Upper lobe of left lung (tissue), 6 donors: ENCODE results near the gene SIDT2. TPM values are rescaled to one million over a fixed set of nuclear protein-coding genes. Genes with fewer than 3 reads are reported as not detected.

Source experiments
- ATAC-seq, 2 donors: fragments of 200-7000 bp; cut with Tn5 transposase; one replicate each; pipeline ENCODE4 v1.9.1; 2022; ENCODE audit warnings: mild to moderate bottlenecking in 2 of 2, moderate library complexity in 2 of 2; ENCODE audit not compliant: low FRiP score in 2 of 2
- DNase-seq, 2 donors: peaks; one replicate each; pipeline ENCODE4 v3.0.0-alpha.2; 2019 to 2020
- H3K27ac ChIP-seq, 4 donors: fragments of 200-600 bp; sonication (generic); one replicate each; pipeline ENCODE4 v1.5.1; 2016 to 2019
- H3K27me3 ChIP-seq, 4 donors: fragments of 200-600 bp; sonication (generic); one replicate each; pipeline ENCODE4 v1.5.1; 2017 to 2019
- H3K36me3 ChIP-seq, 4 donors: fragments of 200-600 bp; sonication (generic); one replicate each; pipeline ENCODE4 v1.5.1; 2016 to 2019
- H3K4me1 ChIP-seq, 4 donors: fragments of 200-600 bp; sonication (generic); one replicate each; pipeline ENCODE4 v1.5.1; 2018 to 2019
- H3K4me3 ChIP-seq, 4 donors: fragments of 200-600 bp; sonication (generic); one replicate each; pipeline ENCODE4 v1.5.1; 2017 to 2019; ENCODE audit warnings: mild to moderate bottlenecking in 2 of 4, moderate library complexity in 1 of 4
- H3K9me3 ChIP-seq, 4 donors: fragments of 200-600 bp; sonication (generic); one replicate each; pipeline ENCODE4 v1.5.1; 2018 to 2019
- CTCF ChIP-seq, 6 experiments: fragments of 450-650 bp in 4 of 6; fragments of 200-600 bp in 2 of 6; sonication (generic) in 2 of 6; IDR thresholded peaks; one replicate each; pipeline ENCODE4 v1.5.1; 2016 to 2019; ENCODE audit warnings: antibody characterized with exemption in 6 of 6
- EP300 ChIP-seq, 4 donors: sonication (generic); formaldehyde crosslinking; IDR thresholded peaks; one replicate each; pipeline ENCODE4 v1.5.1; 2017; ENCODE audit warnings: antibody characterized with exemption in 4 of 4, control low read depth in 2 of 4
- POLR2A ChIP-seq, 4 donors: fragments of 450-650 bp; IDR thresholded peaks; one replicate each; pipeline ENCODE4 v1.5.1; 2016 to 2017; ENCODE audit warnings: antibody characterized with exemption in 4 of 4, mild to moderate bottlenecking in 2 of 4
- POLR2AphosphoS5 ChIP-seq, 2 donors: sonication (generic); formaldehyde crosslinking; IDR thresholded peaks; one replicate each; pipeline ENCODE4 v1.5.1; 2017; ENCODE audit warnings: antibody characterized with exemption in 2 of 2
- WGBS, 2 donors: methylation state at CpG; one replicate each; pipeline ENCODE4 v1.1.5; 2017 to 2018; 5-methylcytosine and 5-hydroxymethylcytosine counted together
- total RNA-seq, 6 donors: library from RNA; depleted of rRNA in 4 of 6; stranded (reverse); fragments of >200 nt in 4 of 6; gene quantifications; one replicate each; pipeline versions ENCODE4 v1.1.0 to v1.2.1, GENCODE V29; 2016 to 2021
- donor health status: DM: no; HTN: no; CAD: no; lungs with moderate emphysema.
- donor health status: DM: no; HTN: yes; CAD: no; lungs with severe emphysema.

The SIDT2 gene
- total RNA-seq, 6 donors from 2014 or later, result 62.8 to 287 (median 153) TPM

GRCh38 chr11:117232092-117232878 is 53.7 kb downstream of the SIDT2 start, which contains the start of gene RNF214:
RNF214 (plus strand) TSS chr11:117232671; CDS start chr11:117234273, 1,602 bp downstream.
- ATAC-seq (peak; percentile 92 to 96), DNase-seq (peak; percentile 81 to 96)
- WGBS, 2 donors, result 0 to 2% methylated on average over 12 to 21 of the region's 94 CpGs
- Histone ChIP-seq H3K4me1 (peaks cover 21 to 38% (median 25%) of the 10 kb centered on the region in 4 donors), H3K27me3 (no peaks in the 10 kb centered on the region), H3K36me3 (peaks cover 7 to 28% (median 22%) of the 10 kb centered on the region in 4 donors), H3K27ac (peak within 1 kb of the TSS; percentile 93 to 97 (median 94)), H3K9me3 (no peaks in the 10 kb centered on the region), H3K4me3 (peak within 1 kb of the TSS; percentile 75 to 98 (median 92))
- TF ChIP-seq EP300 (IDR thresholded peaks at IDR 0.05) (no peak), POLR2A (IDR thresholded peaks at IDR 0.05) (peak in 3 of 4 donors; percentile 72 to 75 (median 73)), CTCF (IDR thresholded peaks at IDR 0.05) (peak; percentile 98 to 99 (median 98)), POLR2AphosphoS5 (IDR thresholded peaks at IDR 0.05) (peak in 1 of 2 donors; percentile 3)

- ATAC-seq, result peak in 1 of 2 donors; percentile 13
- peak overlapping the region; percentile 75 to 98 (median 92) for H3K4me3 ChIP-seq
- H3K9me3 ChIP-seq, result no peaks in the 10 kb centered on the region
- 2 to 4% methylated on average over 7 to 22 of the region's 27 CpGs for WGBS, 2 donors
- peaks cover 21 to 38% (median 25%) of the 10 kb centered on the region in 4 donors for H3K4me1 ChIP-seq
- peak overlapping the region; percentile 93 to 97 (median 94) for H3K27ac ChIP-seq
- peaks cover 4 to 22% (median 16%) of the 10 kb centered on the region in 4 donors for H3K36me3 ChIP-seq
- peak in 1 of 2 donors; percentile 86 for DNase-seq
- no peaks in the 10 kb centered on the region for H3K27me3 ChIP-seq
- TF ChIP-seq POLR2A (IDR thresholded peaks at IDR 0.05) (no peak), POLR2AphosphoS5 (IDR thresholded peaks at IDR 0.05) (no peak), EP300 (IDR thresholded peaks at IDR 0.05) (no peak), CTCF (IDR thresholded peaks at IDR 0.05) (no peak)
Observed at GRCh38 chr11:117232911-117233409, 54.4 kb downstream of the SIDT2 start.

GRCh38 chr11:117238221-117238620 is 59.7 kb downstream of the SIDT2 start:
- Histone ChIP-seq H3K9me3 (no peaks in the 10 kb centered on the region), H3K4me3 (no peak overlapping the region), H3K4me1 (peaks cover 6 to 12% (median 9%) of the 10 kb centered on the region in 4 donors), H3K27ac (no peak overlapping the region), H3K27me3 (no peaks in the 10 kb centered on the region), H3K36me3 (peaks cover 0 to 47% (median 16%) of the 10 kb centered on the region in 4 donors)
- ATAC-seq (no peak), DNase-seq (no peak)
- TF ChIP-seq EP300 (IDR thresholded peaks at IDR 0.05) (no peak), POLR2A (IDR thresholded peaks at IDR 0.05) (no peak), CTCF (IDR thresholded peaks at IDR 0.05) (no peak), POLR2AphosphoS5 (IDR thresholded peaks at IDR 0.05) (no peak)
- 95% methylated on average over 5 of the region's 5 CpGs for WGBS, 2 donors

- DNase-seq (no peak), ATAC-seq (no peak)
- H3K4me1 ChIP-seq, result peaks cover 0 to under 1% (median 0%) of the 10 kb centered on the region in 4 donors
- no peak overlapping the region for H3K4me3 ChIP-seq
- peaks cover 0 to 54% (median 23%) of the 10 kb centered on the region in 4 donors for H3K36me3 ChIP-seq
- TF ChIP-seq EP300 (IDR thresholded peaks at IDR 0.05) (no peak), POLR2AphosphoS5 (IDR thresholded peaks at IDR 0.05) (no peak), POLR2A (IDR thresholded peaks at IDR 0.05) (no peak), CTCF (IDR thresholded peaks at IDR 0.05) (no peak)
- no peaks in the 10 kb centered on the region for H3K27me3 ChIP-seq
- H3K27ac ChIP-seq, result no peak overlapping the region
- no peaks in the 10 kb centered on the region for H3K9me3 ChIP-seq
- 89 to 93% methylated on average over 6 of the region's 6 CpGs for WGBS, 2 donors
Observed at GRCh38 chr11:117239295-117239694, 60.8 kb downstream of the SIDT2 start.

Other genes with a start within 250 kb of the SIDT2 start
- 100 to 1,000 TPM in 1 of 6 donors, 10 to 100 TPM in 5; 26.9 to 115 (median 43.7) TPM for gene SIK3, start 80.3 kb upstream of the SIDT2 start, total RNA-seq
- gene PAFAH1B2, start 34.5 kb upstream of the SIDT2 start, total RNA-seq, result 100 to 1,000 TPM in 1 of 6 donors, 10 to 100 TPM in 5; 63.9 to 101 (median 81.3) TPM
- 100 to 1,000 TPM; 105 to 608 (median 334) TPM for gene TAGLN, start 20.6 kb downstream of the SIDT2 start, total RNA-seq
- gene PCSK7, start 53.3 kb downstream of the SIDT2 start, total RNA-seq, result 100 to 1,000 TPM in 2 of 6 donors, 10 to 100 TPM in 4; 45.0 to 138 (median 63.8) TPM
- gene RNF214, start 53.9 kb downstream of the SIDT2 start, total RNA-seq, result 10 to 100 TPM in 4 of 6 donors, 1 to 10 TPM in 2; 9.0 to 24.1 (median 19.8) TPM
- gene BACE1-AS, start 112.6 kb downstream of the SIDT2 start, total RNA-seq, result 1 to 10 TPM; 3.8 to 7.4 (median 5.0) TPM
- gene BACE1, start 137.5 kb downstream of the SIDT2 start, total RNA-seq, result 10 to 100 TPM; 11.1 to 37.9 (median 25.5) TPM
- 10 to 100 TPM; 16.1 to 73.3 (median 27.9) TPM for gene CEP164, start 149.1 kb downstream of the SIDT2 start, total RNA-seq